CD4-positive, alpha-beta T cell (primary cell): ENCODE data around the gene AFG1L. TPM values are rescaled to one million over a fixed set of nuclear protein-coding genes. Genes with fewer than 3 reads are reported as not detected.
"Not testable (repeated sequence)": the region's sequence is repeated elsewhere in the genome, so short reads cannot be mapped to it uniquely, and the experiment has no call there.

ENCODE experiments used
- ATAC-seq: fragments of 200-7000 bp; cut with Tn5 transposase; one replicate; pipeline ENCODE4 v1.10.0; 2022; ENCODE audit warnings: mild to moderate bottlenecking; ENCODE audit not compliant: poor library complexity
- CTCF ChIA-PET: fragments of 350-600 bp; sonication (Branson Sonifier 250); formaldehyde crosslinking; loops from one replicate; lab custom pipeline; 2021; ENCODE audit warnings: antibody characterized with exemption, inconsistent platforms; lab: Charles Lee
- POLR2A ChIA-PET: fragments of 350-600 bp; sonication (Branson Sonifier 250); formaldehyde crosslinking; loops from one replicate; lab custom pipeline; 2021; ENCODE audit warnings: antibody characterized with exemption, inconsistent platforms; lab: Charles Lee
- DNase-seq, 14 experiments: peaks; one replicate each; pipeline ENCODE4 v3.0.0-alpha.2; 2013 to 2020; ENCODE audit warnings: mixed read lengths in 2 of 14
- H3K27ac ChIP-seq, 2 donors: one replicate each; pipeline versions ENCODE4 v1.5.1 to v1.7.0; 2013; ENCODE audit warnings: low read length in 2 of 2, low read depth in 1 of 2, mild to moderate bottlenecking in 1 of 2
- H3K27me3 ChIP-seq, 2 experiments: 1 replicate in 1 of 2; 2 replicates in 1 of 2; pipeline versions ENCODE4 v1.6.1 to v1.7.0; 2013; ENCODE audit warnings: low read length in 2 of 2, control low read depth in 1 of 2, mild to moderate bottlenecking in 1 of 2, moderate library complexity in 1 of 2; ENCODE audit not compliant: insufficient read depth in 2 of 2, control insufficient read depth in 1 of 2
- H3K36me3 ChIP-seq: one replicate; pipeline ENCODE4 v1.6.1; 2013; ENCODE audit warnings: low read length, control low read depth; ENCODE audit not compliant: insufficient read depth
- H3K4me1 ChIP-seq: one replicate; pipeline ENCODE4 v1.6.1; 2013; ENCODE audit warnings: low read length, control low read depth; ENCODE audit not compliant: insufficient read depth
- H3K4me3 ChIP-seq: one replicate; pipeline ENCODE4 v1.5.1; 2013; ENCODE audit warnings: mild to moderate bottlenecking, low read length, moderate library complexity
- H3K9me3 ChIP-seq, 2 experiments: 1 replicate in 1 of 2; 2 replicates in 1 of 2; pipeline versions ENCODE4 v1.6.1 to v1.7.0; 2013; ENCODE audit warnings: low read length in 2 of 2, mild to moderate bottlenecking in 2 of 2, control low read depth in 1 of 2, moderate library complexity in 1 of 2; ENCODE audit not compliant: control insufficient read depth in 1 of 2, insufficient read depth in 1 of 2
- H3K27ac Mint-ChIP-seq: one replicate; pipeline ENCODE4 v1.8.0; 2020; ENCODE audit warnings: mixed read lengths
- H3K27me3 Mint-ChIP-seq: one replicate; pipeline ENCODE4 v1.8.0; 2021; ENCODE audit warnings: mixed read lengths
- H3K36me3 Mint-ChIP-seq: one replicate; pipeline ENCODE4 v1.8.0; 2021; ENCODE audit warnings: low read depth, mixed read lengths
- H3K4me1 Mint-ChIP-seq: one replicate; pipeline ENCODE4 v1.8.0; 2021; ENCODE audit warnings: low read depth, mixed read lengths
- H3K4me3 Mint-ChIP-seq: one replicate; pipeline ENCODE4 v1.8.0; 2020; ENCODE audit warnings: mild to moderate bottlenecking, mixed read lengths
- H3K9me3 Mint-ChIP-seq: one replicate; pipeline ENCODE4 v1.8.0; 2020; ENCODE audit warnings: mixed read lengths
- intact Hi-C, 2 experiments: fragments of 100-400 bp; cut with DNase I in 1 of 2; cut with micrococcal nuclease in 1 of 2; formaldehyde crosslinking; loops; one replicate each; pipeline versions ENCODE4 v1.15.1 to v1.9.0; 2023 to 2025; cut with DNase I, micrococcal nuclease
- total RNA-seq, 174 experiments: library from RNA in 2 of 174; stranded (reverse) in 2 of 174; gene quantifications; one replicate each; pipeline ENCODE4 v1.2.3 and lab custom pipeline; 2021 to 2026
- TF ChIP-seq, protein P1 (sequence below): fragments of 200-600 bp; IDR thresholded peaks from one replicate; pipeline ENCODE4 v1.8.0; 2022; ENCODE audit warnings: antibody characterized with exemption, mild to moderate bottlenecking

The AFG1L gene
- total RNA-seq, 2 experiments from 2014 or later: 3.0 to 3.9 TPM

DNA sequence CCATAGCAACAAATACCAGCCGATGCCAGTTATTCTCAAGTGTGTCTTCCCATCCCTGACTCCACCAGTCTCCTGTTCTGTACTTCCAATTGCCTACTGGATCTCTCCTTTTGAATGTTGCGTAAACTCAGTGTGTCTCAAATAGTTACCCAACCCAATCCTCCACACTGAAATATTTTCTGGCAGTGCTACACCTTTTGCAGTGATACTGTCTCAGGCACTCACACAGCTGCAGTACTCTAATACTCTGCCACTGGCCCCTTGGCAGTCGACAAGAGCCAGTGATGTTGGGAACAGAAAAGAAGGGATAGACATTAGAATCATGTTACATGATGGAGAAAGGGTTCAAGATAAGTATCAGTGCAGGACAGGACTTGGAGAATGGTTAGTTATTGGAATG is 234.0 kb downstream of the AFG1L start:
- ATAC-seq: no peak
- Histone ChIP-seq H3K4me3 (no peak overlapping the region), H3K9me3 (no peaks in the 10 kb centered on the region), H3K27me3 (no peaks in the 10 kb centered on the region), H3K4me1 (no peaks in the 10 kb centered on the region), H3K36me3 (no peaks in the 10 kb centered on the region), H3K27ac (no peak overlapping the region)
- Mint-ChIP-seq H3K27ac (no peak overlapping the region), H3K4me1 (no peaks in the 10 kb centered on the region), H3K9me3 (no peaks in the 10 kb centered on the region), H3K4me3 (no peak overlapping the region), H3K36me3 (no peaks in the 10 kb centered on the region), H3K27me3 (no peaks in the 10 kb centered on the region)
- POLR2A ChIA-PET: no interaction called here
- TF ChIP-seq, protein P1, sequence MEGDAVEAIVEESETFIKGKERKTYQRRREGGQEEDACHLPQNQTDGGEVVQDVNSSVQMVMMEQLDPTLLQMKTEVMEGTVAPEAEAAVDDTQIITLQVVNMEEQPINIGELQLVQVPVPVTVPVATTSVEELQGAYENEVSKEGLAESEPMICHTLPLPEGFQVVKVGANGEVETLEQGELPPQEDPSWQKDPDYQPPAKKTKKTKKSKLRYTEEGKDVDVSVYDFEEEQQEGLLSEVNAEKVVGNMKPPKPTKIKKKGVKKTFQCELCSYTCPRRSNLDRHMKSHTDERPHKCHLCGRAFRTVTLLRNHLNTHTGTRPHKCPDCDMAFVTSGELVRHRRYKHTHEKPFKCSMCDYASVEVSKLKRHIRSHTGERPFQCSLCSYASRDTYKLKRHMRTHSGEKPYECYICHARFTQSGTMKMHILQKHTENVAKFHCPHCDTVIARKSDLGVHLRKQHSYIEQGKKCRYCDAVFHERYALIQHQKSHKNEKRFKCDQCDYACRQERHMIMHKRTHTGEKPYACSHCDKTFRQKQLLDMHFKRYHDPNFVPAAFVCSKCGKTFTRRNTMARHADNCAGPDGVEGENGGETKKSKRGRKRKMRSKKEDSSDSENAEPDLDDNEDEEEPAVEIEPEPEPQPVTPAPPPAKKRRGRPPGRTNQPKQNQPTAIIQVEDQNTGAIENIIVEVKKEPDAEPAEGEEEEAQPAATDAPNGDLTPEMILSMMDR: no peak
- CTCF ChIA-PET: no interaction called here
- intact Hi-C loops: loop anchor here in 1 of 2 experiments (10.0 kb wide), 1 partner anchor 274 kb away; no protein-coding TSS in a partner anchor
- DNase-seq: no peak

DNA sequence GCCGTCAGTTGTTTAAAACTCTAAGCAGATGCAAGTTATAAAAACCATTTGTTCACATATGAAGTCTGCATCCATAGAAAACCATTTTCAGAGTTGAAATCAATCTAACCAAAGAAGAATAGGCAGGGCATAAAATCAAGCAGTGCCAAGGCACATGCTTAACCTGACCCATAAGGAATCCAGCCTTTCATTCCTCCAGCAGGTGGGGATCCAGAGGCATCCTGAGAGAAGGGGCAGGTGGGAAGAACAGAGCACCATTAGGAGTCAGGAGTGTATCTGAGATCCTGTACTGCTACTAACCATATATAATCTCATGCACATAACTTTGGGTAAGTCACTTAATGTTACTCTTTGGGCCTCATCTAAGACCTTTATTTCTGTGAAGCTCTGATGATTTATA is 236.5 kb downstream of the AFG1L start:
- no peak for ATAC-seq
- TF ChIP-seq, protein P1: no peak
- intact Hi-C loops: no loop called here
- no peak for DNase-seq
- Histone ChIP-seq H3K27me3 (no peaks in the 10 kb centered on the region), H3K9me3 (no peaks in the 10 kb centered on the region), H3K4me3 (no peak overlapping the region), H3K4me1 (no peaks in the 10 kb centered on the region), H3K36me3 (no peaks in the 10 kb centered on the region), H3K27ac (no peak overlapping the region)
- POLR2A ChIA-PET: no interaction called here
- no peak overlapping the region for H3K27ac Mint-ChIP-seq
- CTCF ChIA-PET: no interaction called here
- H3K4me1 Mint-ChIP-seq: no peaks in the 10 kb centered on the region
- no peaks in the 10 kb centered on the region for H3K9me3 Mint-ChIP-seq
- H3K36me3 Mint-ChIP-seq: no peaks in the 10 kb centered on the region
- no peaks in the 10 kb centered on the region for H3K27me3 Mint-ChIP-seq
- H3K4me3 Mint-ChIP-seq: no peak overlapping the region

DNA sequence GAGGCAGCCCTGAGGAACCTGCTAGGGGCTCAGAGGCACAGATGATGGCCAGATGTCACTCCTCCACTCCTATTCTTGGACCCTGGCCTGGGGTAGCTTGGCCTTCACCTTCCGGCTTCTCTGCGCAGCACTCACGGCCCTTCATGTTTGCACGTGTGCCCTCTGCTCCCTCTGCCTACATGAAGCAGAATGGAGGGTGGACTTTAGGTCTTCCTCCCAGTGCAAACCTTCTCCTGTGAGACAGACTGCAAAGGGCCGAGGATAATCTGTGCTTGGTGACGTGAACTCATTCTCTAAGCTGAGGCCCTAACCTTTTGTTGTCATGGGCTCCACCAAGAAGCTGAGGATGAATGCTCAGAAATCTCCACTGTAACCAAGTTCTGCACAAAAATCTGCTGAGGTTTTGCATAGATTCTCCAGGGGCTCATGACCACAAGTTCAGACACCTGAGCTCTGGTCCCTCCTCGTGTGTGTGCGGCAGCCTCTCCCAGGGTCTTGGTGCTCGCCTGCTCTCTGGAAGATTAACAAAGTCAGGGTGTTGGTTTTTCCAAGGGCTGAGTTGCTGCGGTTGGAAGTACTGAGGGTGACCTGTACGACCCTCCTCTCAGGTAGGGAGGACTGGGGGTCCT is 240.4 kb downstream of the AFG1L start:
- no peaks in the 10 kb centered on the region for H3K27me3 ChIP-seq
- no peaks in the 10 kb centered on the region for H3K4me1 ChIP-seq
- Mint-ChIP-seq H3K27ac (no peak overlapping the region), H3K4me3 (no peak overlapping the region), H3K9me3 (no peaks in the 10 kb centered on the region), H3K27me3 (no peaks in the 10 kb centered on the region), H3K4me1 (no peaks in the 10 kb centered on the region), H3K36me3 (no peaks in the 10 kb centered on the region)
- DNase-seq (no peak), ATAC-seq (no peak)
- no peaks in the 10 kb centered on the region for H3K9me3 ChIP-seq
- intact Hi-C loops: no loop called here
- no peaks in the 10 kb centered on the region for H3K36me3 ChIP-seq
- H3K27ac ChIP-seq: no peak overlapping the region
- ChIA-PET POLR2A (interaction anchor here (1.0 kb wide), 1 partner anchor 23 kb away, joined by 4 read pairs; no protein-coding TSS in a partner anchor), CTCF (interaction anchor here (0.7 kb wide), 1 partner anchor 574 kb away, joined by 3 read pairs; no protein-coding TSS in a partner anchor)
- TF ChIP-seq, protein P1: no peak
- no peak overlapping the region for H3K4me3 ChIP-seq

DNA sequence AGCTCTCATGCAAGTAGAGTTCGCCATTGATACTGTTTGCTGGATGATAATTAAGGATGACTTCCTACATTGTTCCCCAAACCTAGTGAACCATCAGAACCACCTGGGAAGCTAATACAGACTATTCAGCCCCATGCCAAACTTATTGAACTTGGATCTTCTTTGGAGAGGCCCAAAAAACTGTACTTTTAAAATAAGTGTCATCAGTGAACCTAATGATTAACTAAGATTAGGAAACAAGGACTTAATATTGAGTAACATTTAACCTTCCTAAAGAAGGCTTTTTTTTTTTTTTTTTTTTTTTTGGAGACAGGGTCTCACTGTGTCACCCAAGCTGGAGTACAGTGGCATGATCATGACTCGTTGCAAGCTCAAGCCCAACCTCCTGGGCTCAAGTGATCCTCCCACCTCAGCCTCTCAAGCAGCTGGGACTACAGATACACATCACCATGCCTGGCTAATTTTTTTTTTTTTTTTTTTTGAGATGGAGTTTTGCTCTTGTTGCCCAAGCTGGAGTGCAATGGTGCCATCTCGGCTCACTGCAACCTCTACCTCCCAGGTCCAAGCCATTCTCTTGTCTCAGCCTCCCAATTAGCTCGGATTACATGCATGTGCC is 241.2 kb downstream of the AFG1L start:
- intact Hi-C loops, POLR2A ChIA-PET, H3K4me3 Mint-ChIP-seq, H3K4me3 ChIP-seq, ATAC-seq, H3K9me3 ChIP-seq, H3K4me1 Mint-ChIP-seq, DNase-seq, H3K36me3 Mint-ChIP-seq, H3K9me3 Mint-ChIP-seq, H3K27me3 Mint-ChIP-seq, H3K27ac Mint-ChIP-seq, H3K27ac ChIP-seq, H3K27me3 ChIP-seq, H3K36me3 ChIP-seq, H3K4me1 ChIP-seq: not testable (repeated sequence)
- CTCF ChIA-PET: interaction anchor here (0.7 kb wide), 2 partner anchors 359 to 573 kb away, joined by 3 read pairs; no protein-coding TSS in a partner anchor
